CMK (cell line): ENCODE measurements around the gene PLD5.
"Not testable (repeated sequence)": the region's sequence is repeated elsewhere in the genome, so short reads cannot be mapped to it uniquely, and the experiment has no call there.

Experiments used
- DNase-seq: peaks from one replicate; pipeline ENCODE4 v3.0.0-alpha.2; 2010; ENCODE audit warnings: low read depth

PLD5 gene

GRCh38 chr1:242212401-242212800 is 312.1 kb downstream of the PLD5 start:
- DNase-seq, result no peak

GRCh38 chr1:242211254-242212022 is 313.1 kb downstream of the PLD5 start:
- no peak for DNase-seq

GRCh38 chr1:242210316-242210715 is 314.2 kb downstream of the PLD5 start:
- DNase-seq, result not testable (repeated sequence)

- no peak for DNase-seq
Measured at GRCh38 chr1:242209063-242209462, 315.4 kb downstream of the PLD5 start.

GRCh38 chr1:242208021-242208420 is 316.5 kb downstream of the PLD5 start:
- DNase-seq, result no peak

GRCh38 chr1:242206994-242207393 is 317.5 kb downstream of the PLD5 start:
- no peak for DNase-seq

- DNase-seq, result no peak
Measured at GRCh38 chr1:242205622-242206489, 318.6 kb downstream of the PLD5 start.

- DNase-seq, result no peak
Measured at GRCh38 chr1:242203262-242203661, 321.2 kb downstream of the PLD5 start.

GRCh38 chr1:242201090-242201489 is 323.4 kb downstream of the PLD5 start:
- DNase-seq, result no peak

GRCh38 chr1:242199776-242200458 is 324.6 kb downstream of the PLD5 start:
- DNase-seq, result no peak

GRCh38 chr1:242197907-242198820 is 326.3 kb downstream of the PLD5 start:
- no peak for DNase-seq

GRCh38 chr1:242196914-242197313 is 327.6 kb downstream of the PLD5 start:
- no peak for DNase-seq

GRCh38 chr1:242196101-242196500 is 328.4 kb downstream of the PLD5 start:
- DNase-seq, result no peak

- no peak for DNase-seq
Measured at GRCh38 chr1:242189591-242189990, 334.9 kb downstream of the PLD5 start.

- DNase-seq, result no peak
Measured at GRCh38 chr1:242187816-242188215, 336.7 kb downstream of the PLD5 start.

GRCh38 chr1:242187171-242187570 is 337.3 kb downstream of the PLD5 start:
- DNase-seq, result no peak

GRCh38 chr1:242185731-242186130 is 338.8 kb downstream of the PLD5 start:
- no peak for DNase-seq

- no peak for DNase-seq
Measured at GRCh38 chr1:242184955-242185354, 339.5 kb downstream of the PLD5 start.

- not testable (repeated sequence) for DNase-seq
Measured at GRCh38 chr1:242179767-242180166, 344.7 kb downstream of the PLD5 start.

GRCh38 chr1:242178924-242179708 is 345.4 kb downstream of the PLD5 start:
- DNase-seq, result no peak

- DNase-seq, result no peak
Measured at GRCh38 chr1:242178436-242178835, 346.1 kb downstream of the PLD5 start.
